Spleen (tissue), 11 donors: Measurements from ENCODE around the gene EPS8L3. TPM values are rescaled to one million over a fixed set of nuclear protein-coding genes. Genes with fewer than 3 reads are reported as not detected.

Source experiments
- DNase-seq: peaks from one replicate; pipeline ENCODE4 v3.0.0-alpha.2; 2020
- H3K27ac ChIP-seq, 8 donors: fragments of 200-600 bp; sonication (generic) in 7 of 8; 1 replicate in 4 of 8; 2 replicates in 4 of 8; pipeline versions ENCODE4 v1.5.0 to v1.8.0; 2016 to 2021; ENCODE audit warnings: inconsistent platforms in 4 of 8, mild to moderate bottlenecking in 4 of 8, moderate library complexity in 1 of 8
- H3K27me3 ChIP-seq, 7 donors: fragments of 200-600 bp; sonication (generic) in 6 of 7; replicated peaks in 1 of 7; 1 replicate in 4 of 7; 2 replicates in 3 of 7; pipeline versions ENCODE4 v1.5.0 to v1.8.0; 2016 to 2021; ENCODE audit warnings: inconsistent platforms in 3 of 7, mild to moderate bottlenecking in 1 of 7
- H3K36me3 ChIP-seq, 6 donors: fragments of 200-600 bp; sonication (generic) in 5 of 6; 1 replicate in 4 of 6; 2 replicates in 2 of 6; pipeline versions ENCODE4 v1.5.0 to v1.8.0; 2016 to 2021; ENCODE audit warnings: inconsistent platforms in 2 of 6
- H3K4me1 ChIP-seq, 6 donors: fragments of 200-600 bp; sonication (generic) in 5 of 6; 1 replicate in 3 of 6; 2 replicates in 3 of 6; pipeline versions ENCODE4 v1.5.0 to v1.8.0; 2016 to 2021; ENCODE audit warnings: inconsistent platforms in 3 of 6
- H3K4me3 ChIP-seq, 8 donors: fragments of 200-600 bp; sonication (generic) in 7 of 8; 1 replicate in 4 of 8; 2 replicates in 4 of 8; pipeline versions ENCODE4 v1.5.0 to v1.8.0; 2016 to 2021; ENCODE audit warnings: inconsistent platforms in 4 of 8, mild to moderate bottlenecking in 4 of 8, moderate library complexity in 2 of 8
- H3K9me3 ChIP-seq, 8 donors: fragments of 200-600 bp; sonication (generic) in 7 of 8; 1 replicate in 4 of 8; 2 replicates in 4 of 8; pipeline versions ENCODE4 v1.5.0 to v1.8.0; 2016 to 2021; ENCODE audit warnings: inconsistent platforms in 4 of 8
- CTCF ChIP-seq, 11 experiments: fragments of 200-600 bp in 7 of 11; fragments of 450-650 bp in 4 of 11; sonication (generic) in 4 of 11; IDR thresholded peaks in 8 of 11; conservative IDR thresholded peaks in 3 of 11; 1 replicate in 7 of 11; 2 replicates in 4 of 11; pipeline versions ENCODE4 v1.4.0 to v1.8.0; 2016 to 2021; ENCODE audit warnings: antibody characterized with exemption in 11 of 11, inconsistent platforms in 4 of 11, mild to moderate bottlenecking in 1 of 11
- POLR2A ChIP-seq, 3 donors: fragments of 450-650 bp; IDR thresholded peaks; one replicate each; pipeline ENCODE4 v1.5.1; 2017; ENCODE audit warnings: antibody characterized with exemption in 3 of 3, mild to moderate bottlenecking in 1 of 3
- POLR2AphosphoS5 ChIP-seq, 3 donors: sonication (generic); formaldehyde crosslinking; IDR thresholded peaks; one replicate each; pipeline ENCODE4 v1.5.1; 2017; ENCODE audit warnings: antibody characterized with exemption in 3 of 3
- WGBS, 5 donors: extraction: QIAGEN DNeasy Blood & Tissue Kit in 3 of 5; methylation state at CpG; one replicate each; pipeline versions ENCODE4 v1.1.5 to v1.1.7; 2013 to 2018; 5-methylcytosine and 5-hydroxymethylcytosine counted together
- intact Hi-C: fragments of 100-400 bp; cut with DNase I; formaldehyde crosslinking; loops from one replicate; pipeline ENCODE4 v1.15.0; 2023; ENCODE audit warnings: low total_unique reads
- polyA plus RNA-seq, 3 donors: library from polyadenylated mRNA; stranded (reverse); fragments of 200-250 nt; gene quantifications; one replicate each; pipeline ENCODE4 v1.2.1, GENCODE V29; 2013
- total RNA-seq, 7 donors: library from RNA; depleted of rRNA in 3 of 7; stranded (reverse); fragments of >200 nt in 3 of 7; fragmentation: NEBNext Ultra II Directional in 4 of 7; extraction: Animal tissue kit (Norgen Biotek cat#: 25700) in 4 of 7; gene quantifications; one replicate each; pipeline versions ENCODE4 v1.1.0 to v1.2.1, GENCODE V29; 2016 to 2021
- donor health status: healthy with polysubstance abuse.
- donor health status: DM: no; HTN: no; CAD: no; lungs with moderate emphysema.
- donor health status: DM: no; HTN: no; CAD: no.
- donor health status: Bipolar disorder and iron deficiency.
- donor health status: healthy.
- donor health status: DM: no; HTN: no; CAD: no.
- donor health status: DM: yes; HTN: yes; CAD: no.

The EPS8L3 gene
- total and polyA plus RNA-seq, 10 donors, result 1.2 TPM; not detected in 9

- Histone ChIP-seq H3K9me3 (peaks cover 0 to 13% (median 6%) of the 10 kb centered on the region in 8 donors), H3K4me3 (no peak overlapping the region), H3K4me1 (peaks cover 0 to 35% (median 6%) of the 10 kb centered on the region in 6 donors), H3K27me3 (no peaks in the 10 kb centered on the region), H3K36me3 (no peaks in the 10 kb centered on the region), H3K27ac (peak overlapping the region in 4 of 8 donors; percentile 39 to 55 (median 46))
- DNase-seq, result peak; percentile 59
- intact Hi-C loops, result no loop called here
- TF ChIP-seq POLR2AphosphoS5 (IDR thresholded peaks at IDR 0.05) (no peak), POLR2A (IDR thresholded peaks at IDR 0.05) (no peak), CTCF (IDR thresholded peaks at IDR 0.05 in 8 of 11, conservative IDR thresholded peaks at IDR 0.05 in 3 of 11) (no peak)
- WGBS, 5 donors, result 61 to 82% (median 80%) methylated on average over 8 of the region's 8 CpGs
These were observed 19.7 kb upstream of the EPS8L3 start for GRCh38 chr1:109783436-109783835.

GRCh38 chr1:109782927-109783326 is 19.2 kb upstream of the EPS8L3 start:
- DNase-seq, result peak; percentile 39
- Histone ChIP-seq H3K9me3 (peaks cover 0 to 13% (median 6%) of the 10 kb centered on the region in 8 donors), H3K4me1 (peaks cover 0 to 30% (median 6%) of the 10 kb centered on the region in 6 donors), H3K4me3 (no peak overlapping the region), H3K27ac (peak overlapping the region in 5 of 8 donors; percentile 36 to 55 (median 42)), H3K27me3 (no peaks in the 10 kb centered on the region), H3K36me3 (no peaks in the 10 kb centered on the region)
- intact Hi-C loops, result no loop called here
- WGBS, 5 donors, result 81 to 98% (median 93%) methylated on average over 4 of the region's 4 CpGs
- TF ChIP-seq POLR2AphosphoS5 (IDR thresholded peaks at IDR 0.05), result no peak
- no peak for TF ChIP-seq CTCF (IDR thresholded peaks at IDR 0.05 in 8 of 11, conservative IDR thresholded peaks at IDR 0.05 in 3 of 11)
- no peak for TF ChIP-seq POLR2A (IDR thresholded peaks at IDR 0.05)

GRCh38 chr1:109782514-109782913 is 18.8 kb upstream of the EPS8L3 start:
- TF ChIP-seq POLR2AphosphoS5 (IDR thresholded peaks at IDR 0.05) (no peak), CTCF (IDR thresholded peaks at IDR 0.05 in 8 of 11, conservative IDR thresholded peaks at IDR 0.05 in 3 of 11) (no peak), POLR2A (IDR thresholded peaks at IDR 0.05) (no peak)
- Histone ChIP-seq H3K27ac (peak overlapping the region in 5 of 8 donors; percentile 36 to 55 (median 42)), H3K27me3 (no peaks in the 10 kb centered on the region), H3K4me3 (no peak overlapping the region), H3K9me3 (peaks cover 0 to 13% (median 6%) of the 10 kb centered on the region in 8 donors), H3K36me3 (no peaks in the 10 kb centered on the region), H3K4me1 (peaks cover 0 to 28% (median 4%) of the 10 kb centered on the region in 6 donors)
- peak; percentile 35 for DNase-seq
- 48 to 85% (median 69%) methylated on average over 1 of the region's 1 CpG for WGBS, 5 donors
- intact Hi-C loops, result no loop called here

GRCh38 chr1:109781806-109782205 is 18.1 kb upstream of the EPS8L3 start:
- Histone ChIP-seq H3K27ac (no peak overlapping the region), H3K36me3 (no peaks in the 10 kb centered on the region), H3K27me3 (no peaks in the 10 kb centered on the region), H3K4me3 (no peak overlapping the region), H3K4me1 (peaks cover 0 to 30% (median 8%) of the 10 kb centered on the region in 6 donors), H3K9me3 (peaks cover 0 to 13% (median 6%) of the 10 kb centered on the region in 8 donors)
- intact Hi-C loops, result no loop called here
- WGBS, 5 donors, result 55 to 63% (median 59%) methylated on average over 2 of the region's 2 CpGs
- no peak for DNase-seq
- no peak for TF ChIP-seq POLR2A (IDR thresholded peaks at IDR 0.05)
- TF ChIP-seq POLR2AphosphoS5 (IDR thresholded peaks at IDR 0.05), result no peak
- TF ChIP-seq CTCF (IDR thresholded peaks at IDR 0.05 in 8 of 11, conservative IDR thresholded peaks at IDR 0.05 in 3 of 11), result no peak
